GM18505 (cell line): ENCODE results near the gene AGPAT1.

Experiments used
- ATAC-seq: cut with Tn5 transposase; IDR thresholded peaks from one replicate; pipeline ENCODE4 v1.9.1; 2021; ENCODE audit not compliant: unreplicated experiment
- POLR2A ChIP-seq: IDR thresholded peaks from 4 replicates; pipeline ENCODE4 v1.6.1; 2011; ENCODE audit warnings: borderline replicate concordance; ENCODE audit not compliant: insufficient read depth, insufficient read length; ENCODE audit errors: extremely low read depth

Gene AGPAT1

GRCh38 chr6:32184084-32184640 is 8.3 kb upstream of the AGPAT1 start, which contains the start of gene AGER:
Gene AGER (minus strand): TSS chr6:32184253. CDS start chr6:32184222, 31 bp downstream.
- ATAC-seq: no peak
- peak; percentile 26 for TF ChIP-seq POLR2A

- ATAC-seq: no peak
- TF ChIP-seq POLR2A: no peak
These were observed 7.7 kb upstream of the AGPAT1 start for GRCh38 chr6:32183483-32184083.

GRCh38 chr6:32183030-32183429 is 7.1 kb upstream of the AGPAT1 start:
- no peak for TF ChIP-seq POLR2A
- ATAC-seq: no peak

GRCh38 chr6:32182555-32182981 is 6.7 kb upstream of the AGPAT1 start:
- no peak for TF ChIP-seq POLR2A
- no peak for ATAC-seq

- ATAC-seq: no peak
- no peak for TF ChIP-seq POLR2A
These were observed 6.1 kb upstream of the AGPAT1 start for GRCh38 chr6:32181915-32182529.

- ATAC-seq: no peak
- TF ChIP-seq POLR2A: no peak
These were observed 5.3 kb upstream of the AGPAT1 start for GRCh38 chr6:32181148-32181702.

GRCh38 chr6:32179766-32180405 is 4.0 kb upstream of the AGPAT1 start:
- no peak for ATAC-seq
- no peak for TF ChIP-seq POLR2A

- ATAC-seq: no peak
- TF ChIP-seq POLR2A: no peak
These were observed 2.9 kb upstream of the AGPAT1 start for GRCh38 chr6:32178547-32179440.

- ATAC-seq: peak; percentile 76
- no peak for TF ChIP-seq POLR2A
These were observed 2.1 kb upstream of the AGPAT1 start, which contains the start of gene RNF5 for GRCh38 chr6:32177788-32178546. Gene RNF5 (plus strand): TSS chr6:32178405. CDS start chr6:32178512, 107 bp downstream.

GRCh38 chr6:32177183-32177787 is 1.4 kb upstream of the AGPAT1 start:
- peak; percentile 3 for ATAC-seq

GRCh38 chr6:32176476-32177182 is 745 bp upstream of the AGPAT1 start:
- TF ChIP-seq POLR2A: no peak
- ATAC-seq: no peak

More at GRCh38 chr6:32177183-32177787, 1.4 kb upstream of the AGPAT1 start:
- peak; percentile 47 for TF ChIP-seq POLR2A
